ENCODE results near the gene NOX5. TPM values are rescaled to one million over a fixed set of nuclear protein-coding genes. Genes with fewer than 3 reads are reported as not detected.

NOX5 gene
- total and polyA plus RNA-seq, 2 of the 4 experiments (the other 2 are of a cell fraction) = 0.07 TPM; not detected in 1

DNA sequence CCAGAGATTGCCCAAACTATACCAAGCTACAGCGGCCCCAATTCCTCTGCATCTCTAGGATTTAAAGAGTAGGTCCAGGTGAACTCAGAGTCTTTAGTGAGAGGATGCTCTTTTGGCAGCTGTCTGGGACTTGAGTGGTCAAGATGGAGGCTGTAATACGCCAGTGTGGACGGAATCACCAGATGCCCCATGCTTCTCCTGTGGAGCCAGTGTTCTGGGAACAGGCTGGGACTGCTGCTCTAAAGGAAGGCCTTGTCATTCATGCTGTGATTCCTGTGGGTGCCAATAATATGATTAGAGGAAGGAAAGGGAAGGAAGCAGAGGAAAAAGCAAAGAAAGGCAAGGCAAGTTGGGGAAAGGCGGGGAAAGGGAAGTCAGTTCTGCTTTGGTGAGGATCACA is 17.4 kb upstream of the NOX5 start:
- H4K8ac ChIP-seq (ENCODE audit: low read depth in 2 of 2, low read length in 2 of 2) = no peak overlapping the region
- no peak overlapping the region for H2BK20ac ChIP-seq (ENCODE audit: low read depth, low read length)
- intact Hi-C loops (cut with micrococcal nuclease) (no loop called here), dilution Hi-C loops (cut with HindIII; ENCODE audit: low sequenced_read_pairs, unreplicated experiment) (no loop called here), in situ Hi-C loops (cut with MboI; ENCODE audit: low sequenced_read_pairs) (no loop called here)
- H3K56ac ChIP-seq (ENCODE audit: extremely low read depth, insufficient read depth, low read length) = no peak overlapping the region
- no peak overlapping the region for H4K5ac ChIP-seq (ENCODE audit: low read depth, low read length)
- no peak overlapping the region for H2AK5ac ChIP-seq (ENCODE audit: low read depth, low read length)
- TF ChIP-seq BHLHE40 (IDR thresholded peaks at IDR 0.05; ENCODE audit: low read depth, low read length) (no peak), CHD1 (IDR thresholded peaks at IDR 0.05; ENCODE audit: low read depth, low read length) (no peak)
- ATAC-seq (ENCODE audit: low read depth) (no peak), DNase-seq (no peak)
- peaks cover 27% of the 10 kb centered on the region for H3K27me3 ChIP-seq (ENCODE audit: control insufficient read depth, insufficient read depth, low read length)
- BruUV-seq (replicated peaks) = no TSS peak
- no peak overlapping the region for H3K27ac ChIP-seq (ENCODE audit: insufficient read depth, low read length)
- WGBS, 2 experiments (ENCODE audit: extremely low coverage in 2 of 2, insufficient read length in 1 of 2) = 80% methylated on average over 1 of the region's 4 CpGs; no CpG with 5 or more reads in 1 of the 2 experiments
- H3K9me3 ChIP-seq (ENCODE audit: control insufficient read depth, insufficient read depth, low read length) = no peaks in the 10 kb centered on the region
- H3K9me1 ChIP-seq (ENCODE audit: insufficient read depth, low read length) = no peaks in the 10 kb centered on the region
- H2AFZ ChIP-seq (replicated peaks; ENCODE audit: low read length, poor library complexity) = no peak overlapping the region
- no peak overlapping the region for H2AK9ac ChIP-seq (replicated peaks; ENCODE audit: low read depth, low read length, poor library complexity)
- ChIA-PET POLR2A (ENCODE audit: unreplicated experiment) (no interaction called here), CTCF (no interaction called here)
- H3K18ac ChIP-seq (ENCODE audit: low read depth, low read length) = no peak overlapping the region
- no peak overlapping the region for H3K9ac ChIP-seq (ENCODE audit: low read depth, low read length)
- H4K20me1 ChIP-seq (ENCODE audit: insufficient read depth, low read length) = no peaks in the 10 kb centered on the region
- no peak overlapping the region for H3K4me2 ChIP-seq (ENCODE audit: low read depth, low read length)
- no peak overlapping the region for H2BK120ac ChIP-seq (ENCODE audit: low read depth, low read length)
- no peak overlapping the region for H4K91ac ChIP-seq (ENCODE audit: insufficient read depth, low read depth, low read length)
- no peak overlapping the region for H3K4me3 ChIP-seq (ENCODE audit: insufficient read depth, low read depth, low read length)
- 0 out of 2 replicates have a peak, but pooled peaks cover 1% of the 10 kb centered on the region for H3K4me1 ChIP-seq (ENCODE audit: control insufficient read depth, insufficient read depth, low read length)
- no peak overlapping the region for H3K14ac ChIP-seq (replicated peaks; ENCODE audit: low read depth, low read length)
- H2BK5ac ChIP-seq (ENCODE audit: low read depth, low read length, poor library complexity, severe bottlenecking) = no peak overlapping the region
- no peaks in the 10 kb centered on the region for H3K79me1 ChIP-seq (ENCODE audit: low read depth in 1 of 2, low read length in 2 of 2)
- no peak overlapping the region for H3K23ac ChIP-seq (ENCODE audit: low read depth, low read length)
- H2BK15ac ChIP-seq (ENCODE audit: low read depth, low read length) = no peak overlapping the region
- no peak overlapping the region for H3K4ac ChIP-seq (ENCODE audit: low read depth, low read length)
- no peaks in the 10 kb centered on the region for H3K36me3 ChIP-seq (ENCODE audit: control insufficient read depth, insufficient read depth, low read length)
